ENCODE measurements around the gene COX8A. TPM values are rescaled to one million over a fixed set of nuclear protein-coding genes. Genes with fewer than 3 reads are reported as not detected.
A peak's percentile ranks its signal among the peaks of the same experiment; 100 is the strongest.

The COX8A gene
- total and polyA plus RNA-seq, 2 of the 13 experiments (the other 11 are each of a cell fraction or from before 2014, with no cell fraction given) = 202 to 406 TPM

DNA sequence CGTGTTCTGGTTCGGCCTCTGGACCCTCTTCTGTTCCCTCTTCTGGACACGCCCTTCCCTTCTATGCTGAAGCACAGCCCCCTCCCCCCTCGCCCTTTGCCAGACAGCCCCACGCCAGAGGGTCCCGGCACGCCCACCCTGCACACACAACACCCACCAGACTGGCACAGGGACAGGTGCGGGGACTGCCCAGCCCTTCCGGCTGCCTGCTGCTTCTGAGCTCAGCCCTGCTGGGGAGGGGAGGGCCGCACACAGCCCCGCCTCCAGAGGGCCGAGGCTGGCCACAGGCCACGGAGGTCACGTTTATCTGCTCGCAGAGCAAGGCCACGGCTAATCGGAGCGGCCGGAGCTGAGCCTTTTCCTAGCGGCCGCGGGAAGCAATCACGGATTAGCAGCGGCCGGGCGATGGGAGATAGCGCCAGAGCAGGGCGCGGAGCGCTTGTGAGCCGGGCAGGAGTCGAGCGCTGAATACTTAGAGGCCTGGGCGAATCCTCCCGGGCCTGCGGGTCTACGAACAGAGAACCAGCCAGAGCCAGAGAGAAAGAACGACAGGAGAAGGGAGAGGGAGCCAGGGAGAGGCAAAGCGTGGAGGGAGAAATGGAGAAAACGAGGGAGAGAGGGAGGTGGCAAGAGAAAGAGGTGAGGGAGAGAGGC is 33.3 kb downstream of the COX8A start (continued):
- no peak for TF ChIP-seq JUNB (CRISPR knock-in tag; IDR thresholded peaks at IDR 0.05; ENCODE audit: borderline replicate concordance)
- peak; percentile 49; the same call in 1 of the 2 replicates for TF ChIP-seq GZF1 (CRISPR knock-in tag; IDR thresholded peaks at IDR 0.05)
- peak; percentile 69 for TF ChIP-seq HNF4A (CRISPR knock-in tag; IDR thresholded peaks at IDR 0.05)
- TF ChIP-seq FOXP4 (CRISPR knock-in tag; IDR thresholded peaks at IDR 0.05) = peak; percentile 67

- DNase-seq (ENCODE audit: low spot score) (no peak), FAIRE-seq (no peak), ATAC-seq (no peak)
- Histone ChIP-seq H3K9ac (ENCODE audit: insufficient read depth, low read depth, low read length) (peak overlapping the region; percentile 36; the same call in 1 of the 2 replicates), H3K79me2 (ENCODE audit: insufficient read depth, low read length) (no peaks in the 10 kb centered on the region), H3K27me3 (ENCODE audit: control insufficient read depth in 1 of 2, insufficient read depth in 2 of 2, low read length in 2 of 2) (no peaks in the 10 kb centered on the region), H3K4me3 (replicated peaks in 1 of 3; ENCODE audit: insufficient read depth in 1 of 3, low read depth in 2 of 3, low read length in 3 of 3) (peak overlapping the region; percentile 19 to 70 (median 60); a peak in 5 of 6 replicates), H3K27ac (ENCODE audit: extremely low read length, insufficient read depth, low read length) (no peak overlapping the region), H3K4me1 (ENCODE audit: insufficient read depth, low read length) (peaks cover 21% of the 10 kb centered on the region), H2AFZ (ENCODE audit: low read length) (no peak overlapping the region), H4K20me1 (ENCODE audit: insufficient read depth, low read length) (peaks cover 4% of the 10 kb centered on the region; the same call in 1 of the 2 replicates), H3K36me3 (replicated peaks in 1 of 2; ENCODE audit: control insufficient read depth in 1 of 2, insufficient read depth in 2 of 2, low read length in 2 of 2) (no peaks in the 10 kb centered on the region), H3K9me3 (ENCODE audit: low read length) (peaks cover 10% of the 10 kb centered on the region; the same call in 1 of the 2 replicates), H3K4me2 (ENCODE audit: low read depth, low read length) (peak overlapping the region; percentile 85)
- POLR2A ChIA-PET = interaction anchor here (0.6 to 1.6 kb wide), 12 partner anchors 9 to 1669 kb away, joined by 3 to 5 read pairs (median 4); partner anchors contain the start of gene COX8A
- WGBS (ENCODE audit: low lambda C conversion rate) = 74% methylated on average over 18 of the region's 26 CpGs
- CTCF ChIA-PET (ENCODE audit: low intra/inter-chr PET ratio, low total read pairs) = no interaction called here
- intact Hi-C loops (cut with micrococcal nuclease; ENCODE audit: unreplicated experiment) = no loop called here
- no TSS peak for BruUV-seq (replicated peaks)
- in situ Hi-C loops (cut with HindIII; ENCODE audit: extremely low pct_ligation_motif_present, low pct_unique_long_range_greater_than_20kb) = no loop called here
- TF ChIP-seq PCBP1 (IDR thresholded peaks at IDR 0.05; ENCODE audit: borderline replicate concordance, low read depth, low read length) = peak; percentile 5; the same call in 1 of the 2 replicates
- TF ChIP-seq REPIN1 (CRISPR knock-in tag; IDR thresholded peaks at IDR 0.05; ENCODE audit: borderline replicate concordance, low read depth) = 0 out of 2 replicates have a peak, but pooled peaks have one; percentile 4
- TF ChIP-seq ZBTB33 (CRISPR knock-in tag; IDR thresholded peaks at IDR 0.05) = peak; percentile 40; the same call in 1 of the 2 replicates
- no peak for TF ChIP-seq ZNF550 (CRISPR knock-in tag; IDR thresholded peaks at IDR 0.05; ENCODE audit: borderline replicate concordance)
- no peak for TF ChIP-seq IRF9 (CRISPR knock-in tag; IDR thresholded peaks at IDR 0.05; ENCODE audit: borderline replicate concordance)
- TF ChIP-seq ZNF30 (CRISPR knock-in tag; IDR thresholded peaks at IDR 0.05) = 0 out of 2 replicates have a peak, but pooled peaks have one; percentile 7
- 0 out of 2 replicates have a peak, but pooled peaks have one; percentile 29 for TF ChIP-seq CBFB (CRISPR knock-in tag; IDR thresholded peaks at IDR 0.05)
- TF ChIP-seq ZNF747 (CRISPR knock-in tag; IDR thresholded peaks at IDR 0.05; ENCODE audit: borderline replicate concordance) = no peak
- no peak for TF ChIP-seq MXI1 (IDR thresholded peaks at IDR 0.05; ENCODE audit: borderline replicate concordance, low read depth, low read length)
Observed at GRCh38 chr11:64008283-64008913, 34.0 kb downstream of the COX8A start.

All from HepG2 (cell line).